Endothelial cell of umbilical vein (primary cell): Measurements from ENCODE around the gene C21orf58. TPM values are rescaled to one million over a fixed set of nuclear protein-coding genes. Genes with fewer than 3 reads are reported as not detected.

ENCODE experiments used
- BruUV-seq: library from RNA; stranded (reverse); fragments of 400-500 nt; replicated peaks from 2 replicates; lab custom pipeline; 2021; lab: Mats Ljungman, UMichigan
- CTCF ChIA-PET: fragments of 300-600, 350-600 bp; sonication (Branson Sonifier 250); formaldehyde crosslinking; loops from one replicate; lab custom pipeline; 2021; ENCODE audit warnings: antibody characterized with exemption, inconsistent platforms; lab: Charles Lee
- POLR2A ChIA-PET: fragments of 300-600, 350-600 bp; sonication (Branson Sonifier 250); formaldehyde crosslinking; loops from one replicate; lab custom pipeline; 2021; ENCODE audit warnings: antibody characterized with exemption, inconsistent platforms; lab: Charles Lee
- DNase-seq: peaks from one replicate; pipeline ENCODE4 v3.0.0-alpha.2; 2011; ENCODE audit warnings: low read depth, low spot score
- FAIRE-seq: peaks from 2 replicates; lab custom pipeline; 2011; peaks lifted over from hg19 to GRCh38; lab: Jason Lieb, UNC
- H2AFZ ChIP-seq: 2 replicates; pipeline ENCODE4 v1.6.0; 2012; ENCODE audit warnings: low read depth, low read length, control low read depth, inconsistent platforms
- H3K27ac ChIP-seq: 2 replicates; pipeline ENCODE4 v1.5.1; 2011; ENCODE audit warnings: low read depth, mild to moderate bottlenecking, control low read depth, low read length, moderate library complexity; ENCODE audit not compliant: insufficient read depth
- H3K27me3 ChIP-seq, 2 experiments: 2 replicates each; pipeline versions ENCODE4 v1.6.0 to v1.6.1; 2011; ENCODE audit warnings: low read length in 2 of 2, mixed read lengths in 1 of 2; ENCODE audit not compliant: control insufficient read depth in 2 of 2, insufficient read depth in 2 of 2
- H3K36me3 ChIP-seq, 2 experiments: 2 replicates in 1 of 2; 3 replicates in 1 of 2; pipeline ENCODE4 v1.5.1; 2011; ENCODE audit warnings: low read length in 2 of 2, mild to moderate bottlenecking in 1 of 2, moderate library complexity in 1 of 2; ENCODE audit not compliant: control insufficient read depth in 2 of 2, insufficient read depth in 2 of 2; ENCODE audit errors: extremely low read depth in 1 of 2
- H3K4me1 ChIP-seq: 3 replicates; pipeline ENCODE4 v1.5.1; 2011; ENCODE audit warnings: mild to moderate bottlenecking, low read length; ENCODE audit not compliant: control insufficient read depth, insufficient read depth; ENCODE audit errors: extremely low read depth
- H3K4me2 ChIP-seq: 2 replicates; pipeline ENCODE4 v1.6.1; 2011; ENCODE audit warnings: low read length, control low read depth, mixed read lengths; ENCODE audit not compliant: insufficient read depth
- H3K4me3 ChIP-seq, 3 experiments: fragments of 200-600 bp in 1 of 3; sonication (generic), shearing (Covaris generic) in 1 of 3; replicated peaks in 1 of 3; 2 replicates each; pipeline ENCODE4 v1.5.1; 2011 to 2016; ENCODE audit warnings: control low read depth in 3 of 3, low read length in 3 of 3, mild to moderate bottlenecking in 2 of 3, inconsistent platforms in 1 of 3, low read depth in 1 of 3, moderate library complexity in 1 of 3; ENCODE audit not compliant: insufficient read depth in 1 of 3
- H3K79me2 ChIP-seq: 2 replicates; pipeline ENCODE4 v1.6.0; 2012; ENCODE audit warnings: low read length, inconsistent platforms; ENCODE audit not compliant: control insufficient read depth, insufficient read depth
- H3K9ac ChIP-seq: replicated peaks from 2 replicates; pipeline ENCODE3; 2011; ENCODE audit warnings: low read length, control low read depth; ENCODE audit not compliant: insufficient read depth; ENCODE audit errors: extremely low read depth
- H3K9me1 ChIP-seq: replicated peaks from 3 replicates; pipeline ENCODE4 v1.6.0; 2011; ENCODE audit warnings: mild to moderate bottlenecking, low read length; ENCODE audit not compliant: control insufficient read depth, insufficient read depth; ENCODE audit errors: extremely low read depth
- H3K9me3 ChIP-seq: replicated peaks from 2 replicates; pipeline ENCODE4 v1.5.1; 2012; ENCODE audit warnings: low read length, inconsistent platforms; ENCODE audit not compliant: control insufficient read depth, insufficient read depth
- H4K20me1 ChIP-seq: replicated peaks from 2 replicates; pipeline ENCODE3; 2011; ENCODE audit warnings: mild to moderate bottlenecking, low read length; ENCODE audit not compliant: control insufficient read depth, insufficient read depth; ENCODE audit errors: extremely low read depth
- CTCF ChIP-seq, 2 donors: IDR thresholded peaks; 1 replicate in 1 of 2; 2 replicates in 1 of 2; pipeline ENCODE4 v1.5.1; 2011; ENCODE audit warnings: low read length in 2 of 2, mild to moderate bottlenecking in 2 of 2, moderate library complexity in 2 of 2, control low read depth in 1 of 2, inconsistent platforms in 1 of 2, low read depth in 1 of 2; ENCODE audit not compliant: insufficient read depth in 1 of 2; ENCODE audit errors: extremely low read depth in 1 of 2
- EZH2 ChIP-seq: IDR thresholded peaks from 2 replicates; pipeline ENCODE4 v1.6.1; 2012; ENCODE audit warnings: borderline replicate concordance, low read depth, mild to moderate bottlenecking, moderate library complexity, low read length, inconsistent platforms; ENCODE audit not compliant: severe bottlenecking
- FOS ChIP-seq: IDR thresholded peaks from 2 replicates; pipeline ENCODE4 v1.6.1; 2011; ENCODE audit warnings: mild to moderate bottlenecking, low read length, moderate library complexity, borderline replicate concordance; ENCODE audit not compliant: insufficient read depth
- GATA2 ChIP-seq: IDR thresholded peaks from 2 replicates; pipeline ENCODE4 v1.7.0; 2011; ENCODE audit warnings: low read depth, mild to moderate bottlenecking, moderate library complexity, mixed read lengths, low read length; ENCODE audit not compliant: insufficient read length, insufficient read depth
- JUN ChIP-seq: IDR thresholded peaks from 2 replicates; pipeline ENCODE4 v1.6.1; 2011; ENCODE audit warnings: borderline replicate concordance, low read depth; ENCODE audit not compliant: insufficient read length, insufficient read depth
- MAX ChIP-seq: IDR thresholded peaks from 2 replicates; pipeline ENCODE4 v1.6.1; 2011; ENCODE audit not compliant: insufficient read depth, insufficient read length
- POLR2A ChIP-seq: IDR thresholded peaks from 2 replicates; pipeline ENCODE4 v1.6.1; 2012; ENCODE audit warnings: low read depth, mild to moderate bottlenecking, control low read depth, low read length
- dilution Hi-C: fragments of 300-500 bp; cut with MboI; formaldehyde crosslinking; loops from one replicate; pipeline ENCODE4 v1.15.0; 2019; ENCODE audit warnings: low sequenced_read_pairs; ENCODE audit not compliant: extremely low pct_ligation_motif_present
- intact Hi-C: fragments of 100-400 bp; cut with micrococcal nuclease; formaldehyde crosslinking; loops from one replicate; pipeline ENCODE4 v1.10.0; 2022
- polyA plus RNA-seq, 4 experiments: library from polyadenylated mRNA; depleted of rRNA in 3 of 4; stranded (reverse) in 3 of 4; unstranded in 1 of 4; fragments of >200 nt; gene quantifications; 2 replicates each; pipeline versions ENCODE4 v1.2.1 to v1.2.3, GENCODE V29; 2011 to 2012; ENCODE audit warnings: missing spikeins in 1 of 4
- total RNA-seq: library from RNA; stranded (reverse); gene quantifications from 2 replicates; pipeline ENCODE4 v1.2.3, GENCODE V29; 2021

The C21orf58 gene
- total and polyA plus RNA-seq, 2 donors (not counting 3 experiments of a cell fraction or from before 2014, with no cell fraction given) = 6.0 to 24.3 TPM

- Histone ChIP-seq H3K27me3 (no peaks in the 10 kb centered on the region), H3K4me1 (peaks cover 29% of the 10 kb centered on the region), H3K4me2 (peak overlapping the region; percentile 83), H3K4me3 (peak overlapping the region; percentile 56 to 99 (median 69)), H2AFZ (peak overlapping the region; percentile 56), H3K9me1 (no peaks in the 10 kb centered on the region), H4K20me1 (no peaks in the 10 kb centered on the region), H3K27ac (peak overlapping the region; percentile 50), H3K9me3 (no peaks in the 10 kb centered on the region), H3K79me2 (peaks cover 61% of the 10 kb centered on the region), H3K9ac (peak overlapping the region; percentile 83), H3K36me3 (peaks cover 6% of the 10 kb centered on the region in 2 experiments)
- ChIA-PET POLR2A (no interaction called here), CTCF (interaction anchor here (0.6 to 1.8 kb wide), 12 partner anchors 9 to 314 kb away, joined by 3 to 14 read pairs (median 3); partner anchors contain the start of genes MCM3AP and YBEY)
- dilution Hi-C loops = no loop called here
- DNase-seq (peak; percentile 59), FAIRE-seq (peak; percentile 67)
- TF ChIP-seq POLR2A (no peak), EZH2 (no peak), GATA2 (no peak), JUN (no peak), MAX (no peak), FOS (no peak), CTCF (IDR thresholded peaks at IDR 0.05; ENCODE audit: extremely low read depth in 1 of 2, insufficient read depth in 1 of 2, low read depth in 1 of 2, low read length in 2 of 2) (peak in 1 of 2 donors; percentile 52)
- intact Hi-C loops = loop anchor here (2.0 kb wide), 3 partner anchors 96 to 354 kb away; partner anchors contain the start of gene LSS
- no TSS peak for BruUV-seq
Measured at GRCh38 chr21:46325073-46325912, 1.6 kb upstream of the C21orf58 start.
